Measurements from ENCODE around the gene CPOX. TPM values are rescaled to one million over a fixed set of nuclear protein-coding genes. Genes with fewer than 3 reads are reported as not detected.

CPOX gene
- total RNA-seq, result 30.5 and 35.0 TPM in 2 replicates

GRCh38 chr3:98593046-98593936, at the start of gene CPOX:
Gene CPOX (minus strand): TSS chr3:98593611. CDS start chr3:98593504, 107 bp downstream.

GRCh38 chr3:98531622-98532274, 61.7 kb downstream of the CPOX start, which contains the start of gene GPR15:
Gene GPR15 (plus strand): TSS chr3:98531978. CDS start chr3:98532034, 56 bp downstream.

Other genes starting within 250 kb of the CPOX start
- not detected in 2 replicates for gene OR5K4, start 239.8 kb downstream of the CPOX start, total RNA-seq
- not detected in 2 replicates for gene OR5K3, start 202.9 kb downstream of the CPOX start, total RNA-seq
- gene OR5K1, start 130.4 kb downstream of the CPOX start, total RNA-seq, result not detected in 2 replicates
- not detected in 2 replicates for gene OR5K2, start 95.9 kb downstream of the CPOX start, total RNA-seq
- gene CLDND1, start 70.7 kb downstream of the CPOX start, total RNA-seq, result 151 and 176 TPM in 2 replicates
- not detected in 2 replicates for gene GPR15, start 61.6 kb downstream of the CPOX start, total RNA-seq
- 43.2 and 53.3 TPM in 2 replicates for gene ST3GAL6, start 169.7 kb upstream of the CPOX start, total RNA-seq

Measured in epithelial cell of umbilical artery (primary cell).